ENCODE results near the gene GGTLC1.
A peak's percentile ranks its signal among the peaks of the same experiment; 100 is the strongest.
"Not testable (repeated sequence)": the region's sequence is repeated elsewhere in the genome, so short reads cannot be mapped to it uniquely, and the experiment has no call there.

GGTLC1 gene

DNA sequence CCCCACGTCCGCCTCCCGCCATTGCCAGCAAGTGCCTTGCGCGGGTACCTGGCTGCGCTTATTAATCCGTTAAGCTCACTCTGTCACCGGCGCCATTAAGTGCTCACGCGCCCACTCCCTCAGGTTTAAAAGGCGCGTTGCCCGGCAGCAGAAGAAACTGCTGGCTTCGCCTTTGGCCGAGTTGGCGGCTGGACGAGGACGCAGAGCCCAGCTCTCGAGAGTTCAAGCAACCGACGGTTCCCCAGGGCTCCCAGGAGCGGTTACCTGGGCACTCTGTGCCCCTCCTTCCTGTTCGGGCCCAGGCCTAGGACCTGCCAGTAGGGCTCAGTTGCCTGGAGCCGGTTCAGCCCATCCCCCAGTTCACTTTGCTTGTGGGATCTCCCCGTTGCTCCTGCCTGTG is at the start of gene GGTLC1:
TSS of gene GGTLC1 (minus strand) at position 219 of the 400 bp plus-strand sequence. CDS start 2,168 bp downstream, outside the sequence.
- no peak for DNase-seq

DNA sequence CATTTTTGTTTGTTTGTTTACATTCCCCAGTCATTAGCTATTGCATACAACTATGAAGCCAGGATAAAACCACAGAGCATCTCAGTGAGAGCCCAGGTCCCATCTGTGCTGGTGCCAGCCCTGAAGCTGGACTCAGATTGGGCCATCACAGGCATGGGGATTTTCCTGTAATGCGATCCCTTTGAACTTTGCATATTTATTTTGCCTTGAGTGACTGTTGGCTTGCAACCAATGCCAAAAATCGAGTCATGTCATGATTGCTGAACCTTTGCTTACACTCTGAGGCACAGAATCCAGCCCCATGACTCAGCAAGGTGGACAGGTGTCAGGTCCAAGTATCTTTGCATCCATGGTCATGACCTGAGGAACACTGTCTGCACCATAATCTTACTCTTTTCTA is 46.2 kb upstream of the GGTLC1 start:
- no peak for DNase-seq

DNA sequence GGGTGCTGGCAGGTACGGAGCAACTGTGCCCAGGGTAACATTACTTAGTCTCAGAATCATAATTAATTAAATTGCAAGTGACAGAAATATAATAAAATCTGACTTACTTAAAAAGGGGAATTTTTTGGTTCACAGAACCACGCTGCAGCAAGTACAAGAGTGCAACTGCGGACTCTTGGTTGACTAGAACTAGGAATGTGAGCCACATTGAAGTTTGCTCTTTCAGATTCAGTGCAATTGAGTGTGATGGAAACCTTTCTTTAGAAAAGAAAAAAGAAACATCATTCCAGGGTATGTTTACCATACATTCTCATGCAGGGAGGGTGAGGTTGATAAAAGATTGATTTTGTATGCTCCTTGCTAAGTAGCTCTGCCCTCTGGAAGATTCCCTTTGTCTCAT is 45.0 kb upstream of the GGTLC1 start:
- no peak for DNase-seq

DNA sequence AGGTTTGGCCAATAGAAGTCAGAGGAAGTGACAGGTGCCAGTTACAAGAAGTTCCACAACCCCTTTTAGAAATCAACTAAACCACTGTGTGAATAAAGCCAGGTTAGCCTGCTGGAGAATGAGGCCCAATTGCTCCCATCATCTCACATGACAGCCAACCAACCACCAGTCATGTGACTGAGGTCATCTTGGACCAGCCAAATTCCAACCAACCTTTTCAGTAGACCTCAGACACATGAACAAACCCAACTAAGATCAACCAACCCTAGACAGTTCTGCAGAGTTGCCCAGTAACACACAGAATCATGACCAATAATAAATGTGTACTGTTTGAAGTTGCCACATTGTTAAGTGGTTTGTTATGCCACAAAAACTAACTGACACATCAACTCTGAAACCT is 44.6 kb upstream of the GGTLC1 start:
- DNase-seq: peak; percentile 17

DNA sequence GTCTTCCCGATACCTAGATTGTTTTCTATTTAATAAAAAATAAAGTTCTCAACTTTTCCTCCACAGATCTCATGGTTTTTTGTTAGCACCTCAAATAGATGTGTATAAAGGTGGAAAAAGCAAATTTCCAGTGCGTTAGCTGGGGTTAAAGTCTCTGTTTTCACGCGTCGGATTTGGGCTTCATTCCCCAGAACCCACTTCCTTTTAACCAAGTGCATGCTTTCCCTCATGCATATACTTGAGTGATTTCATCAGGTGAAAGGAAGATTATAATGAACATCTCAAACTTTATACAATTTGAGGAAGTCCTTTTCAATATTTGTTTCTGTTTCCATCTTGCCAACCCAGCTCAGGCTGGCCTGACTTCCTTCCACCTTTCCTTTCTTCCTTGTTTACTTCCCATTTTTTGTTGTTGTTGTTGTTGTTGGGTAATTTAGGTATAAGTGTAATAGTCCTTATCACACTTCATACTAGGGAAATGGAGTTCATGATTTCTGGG is 43.9 kb upstream of the GGTLC1 start:
- no peak for DNase-seq

DNA sequence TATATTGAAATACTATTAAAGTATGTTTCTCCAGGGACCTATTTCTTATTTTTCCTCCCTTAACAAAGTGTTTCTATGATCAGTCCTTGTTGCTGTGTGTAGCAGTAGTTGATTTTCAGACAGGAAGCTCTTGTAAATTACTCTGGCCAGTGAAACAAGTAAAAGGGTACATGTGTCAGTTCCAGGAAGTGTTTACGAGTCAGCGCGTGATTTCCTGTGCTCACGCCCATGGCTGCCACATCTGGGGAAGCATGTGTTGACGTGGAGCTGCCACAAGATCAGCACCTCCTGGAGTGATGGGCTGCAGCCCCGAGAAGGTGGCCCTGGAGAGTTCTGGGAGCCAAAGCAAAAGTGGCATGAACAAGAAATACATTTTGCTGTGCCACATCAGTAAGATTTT is 38.6 kb upstream of the GGTLC1 start:
- peak; percentile 75 for DNase-seq

DNA sequence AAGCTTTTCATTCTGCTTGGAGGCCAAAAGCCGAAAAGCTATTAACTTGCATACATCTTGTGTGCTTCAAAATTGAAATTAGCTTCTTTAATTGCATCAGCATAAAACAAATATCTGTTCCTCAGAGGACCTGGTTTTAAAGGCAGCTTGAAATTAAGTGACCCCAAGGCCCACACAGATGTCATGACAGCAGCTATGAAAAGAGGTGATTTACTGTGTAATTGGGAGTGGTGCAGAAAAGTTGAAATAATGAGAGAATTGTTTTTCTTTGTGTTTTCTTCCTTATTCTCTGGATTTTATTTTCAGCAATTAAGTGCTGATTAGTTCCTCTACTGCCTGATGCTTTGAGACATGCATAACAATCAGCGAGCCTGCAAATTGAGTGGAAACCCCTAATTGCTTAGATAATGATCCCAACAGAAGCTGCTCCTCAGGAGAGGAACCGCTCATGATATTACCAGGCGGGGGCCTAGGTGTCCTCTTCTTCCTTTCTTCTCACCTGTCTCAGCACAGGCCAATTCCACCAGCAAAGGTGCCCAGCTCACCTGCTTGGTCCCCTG is 34.1 kb upstream of the GGTLC1 start:
- DNase-seq: no peak

DNA sequence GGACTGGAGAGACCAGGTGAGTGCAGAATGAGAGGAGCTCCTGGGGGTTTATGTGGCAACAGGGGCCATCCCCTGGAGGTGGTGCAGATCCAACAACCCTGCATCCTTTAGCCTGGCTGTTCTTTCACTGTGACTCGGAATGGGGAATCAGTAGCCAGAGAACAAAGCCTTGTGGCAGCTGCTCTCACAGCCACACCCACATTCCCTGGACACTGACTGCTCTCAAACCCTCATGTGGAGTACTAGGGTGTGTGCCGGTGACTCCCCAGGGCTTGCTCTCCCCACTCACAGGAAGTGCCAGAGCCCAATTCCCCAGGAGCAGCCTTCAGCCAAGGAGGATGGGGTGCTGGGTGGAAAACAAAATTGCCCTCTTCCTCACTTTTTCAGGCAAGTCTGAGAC is 30.2 kb upstream of the GGTLC1 start:
- no peak for DNase-seq

DNA sequence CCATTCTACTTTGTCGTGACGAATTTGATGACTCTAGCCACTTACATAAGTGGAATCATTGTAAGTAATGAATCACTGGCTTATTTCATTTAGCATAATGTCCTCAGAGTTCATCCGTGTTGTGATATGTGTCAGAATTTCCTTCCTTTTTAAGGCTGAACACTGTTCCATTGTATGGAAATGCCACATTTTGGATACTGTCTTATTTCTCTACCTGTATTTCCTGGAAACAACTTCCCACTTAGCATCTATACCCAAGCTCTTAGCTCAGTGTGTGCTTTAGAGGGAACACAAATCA is 28.8 kb upstream of the GGTLC1 start:
- no peak for DNase-seq

DNA sequence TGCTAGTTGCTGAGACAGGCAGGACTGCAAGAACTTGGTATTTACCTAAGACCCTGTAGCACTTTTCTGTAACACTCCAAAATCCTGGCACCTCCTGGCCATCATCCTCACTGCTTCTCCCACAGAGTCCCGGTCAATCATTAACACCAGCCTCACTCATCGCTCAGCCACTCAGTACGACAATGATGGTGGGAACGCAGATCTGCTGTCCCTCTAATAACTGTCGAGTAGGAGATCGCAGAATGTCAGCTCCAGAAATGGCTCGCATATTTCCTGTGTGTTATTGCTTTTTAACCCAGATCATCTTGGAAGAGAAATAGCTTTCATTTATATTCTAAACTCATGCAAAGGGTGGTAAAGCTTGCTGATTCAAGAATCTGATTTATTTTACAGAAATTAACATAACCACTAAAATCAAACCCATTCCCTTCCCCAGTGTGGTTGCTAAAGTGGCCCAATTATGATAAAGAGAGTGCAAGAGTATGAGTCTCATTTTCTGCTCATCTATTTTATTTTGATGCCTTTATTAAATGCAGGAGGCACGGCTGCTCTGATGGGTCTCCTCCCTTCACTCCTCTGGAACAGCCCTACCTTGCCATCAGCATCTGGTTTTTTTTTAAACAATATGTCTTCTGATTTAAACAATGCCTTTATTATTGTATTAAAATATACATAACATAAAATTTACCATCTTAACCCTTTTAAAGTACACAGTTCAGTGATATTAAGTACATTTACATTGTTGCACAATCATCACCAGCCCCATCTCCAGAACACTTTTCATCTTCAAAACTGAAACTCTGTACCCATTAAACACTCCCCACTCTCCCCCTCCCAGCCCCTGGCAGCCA is 28.3 kb upstream of the GGTLC1 start:
- no peak for DNase-seq

DNA sequence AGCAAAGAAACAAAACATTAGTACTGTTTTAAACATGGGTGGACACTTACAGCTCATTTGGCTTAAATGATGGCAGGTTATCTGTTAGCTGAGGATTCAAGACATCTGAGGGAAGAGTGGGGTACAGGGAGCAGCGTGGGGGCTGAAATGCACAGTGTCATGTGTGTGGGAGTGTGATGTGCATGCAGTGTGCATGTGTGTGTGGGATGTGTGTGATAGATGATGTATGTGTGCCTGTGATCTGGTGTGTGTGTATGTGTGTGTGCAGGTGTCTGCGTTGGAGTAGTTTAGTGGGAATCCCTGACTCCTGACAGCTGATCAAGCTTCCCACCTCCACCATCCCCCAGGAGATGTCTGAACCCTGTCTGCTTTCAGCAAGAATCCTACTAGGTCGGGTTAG is 25.4 kb upstream of the GGTLC1 start:
- DNase-seq: no peak

DNA sequence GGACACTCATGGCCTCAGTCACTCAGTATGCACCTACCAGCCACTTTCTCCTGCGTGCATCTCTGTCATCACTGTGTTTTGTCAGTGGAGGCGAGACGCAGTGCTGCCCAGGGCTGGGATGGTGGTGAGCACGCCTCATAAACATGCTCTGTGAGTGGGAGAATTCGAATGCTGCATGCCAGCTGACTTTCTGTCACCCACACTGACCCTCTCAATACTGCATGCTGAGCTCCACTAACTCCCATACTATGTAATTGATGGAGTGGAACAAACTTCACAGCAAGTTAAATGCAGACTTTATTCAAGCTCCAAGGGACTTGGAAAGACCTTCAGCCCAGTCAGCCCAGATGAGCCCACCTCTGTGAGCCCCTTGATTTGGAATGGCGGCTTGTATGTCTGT is 22.7 kb upstream of the GGTLC1 start:
- DNase-seq: no peak

DNA sequence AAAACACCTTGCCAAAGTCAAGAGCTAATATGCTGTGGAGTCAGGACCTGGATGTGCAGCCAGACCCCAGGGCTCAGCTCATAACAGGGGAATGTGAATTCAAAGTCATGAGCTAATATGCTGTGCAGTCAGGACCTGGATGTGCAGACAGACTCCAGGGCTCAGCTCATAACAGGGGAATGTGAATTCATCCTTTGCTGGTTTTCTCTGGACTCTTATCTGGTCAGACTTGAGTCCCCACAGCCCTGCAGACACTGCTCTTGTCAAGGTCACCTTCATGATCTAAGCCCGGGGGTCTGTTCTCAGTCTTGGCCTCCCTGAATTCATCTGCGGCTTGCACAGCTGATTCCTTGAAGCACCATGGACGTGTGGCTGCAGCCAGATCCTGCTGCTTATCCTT is 19.2 kb upstream of the GGTLC1 start:
- no peak for DNase-seq

DNA sequence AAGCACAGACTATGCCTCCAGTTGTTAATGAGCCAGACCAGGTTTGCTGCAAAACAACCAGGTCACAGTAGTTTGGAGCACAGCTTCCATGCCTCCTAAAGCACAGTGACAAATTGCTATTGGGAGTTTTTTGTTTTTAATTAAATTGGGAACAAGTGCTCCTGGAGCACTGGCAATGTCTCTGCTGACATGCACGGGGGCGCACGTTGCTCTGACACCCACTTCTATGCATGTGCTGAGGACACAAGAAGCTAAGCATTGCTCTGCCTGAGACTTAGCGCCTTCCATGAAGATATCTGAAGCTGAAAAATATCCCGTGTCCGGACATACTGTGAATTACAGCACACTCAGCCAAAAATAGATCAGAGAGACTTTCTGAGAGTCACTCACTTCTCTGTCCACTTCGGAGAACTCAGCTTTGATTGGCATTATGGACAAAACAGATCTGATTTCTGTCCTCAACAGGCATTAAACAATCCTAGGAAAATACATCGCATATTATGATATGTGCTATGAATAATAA is 18.6 kb upstream of the GGTLC1 start:
- no peak for DNase-seq

DNA sequence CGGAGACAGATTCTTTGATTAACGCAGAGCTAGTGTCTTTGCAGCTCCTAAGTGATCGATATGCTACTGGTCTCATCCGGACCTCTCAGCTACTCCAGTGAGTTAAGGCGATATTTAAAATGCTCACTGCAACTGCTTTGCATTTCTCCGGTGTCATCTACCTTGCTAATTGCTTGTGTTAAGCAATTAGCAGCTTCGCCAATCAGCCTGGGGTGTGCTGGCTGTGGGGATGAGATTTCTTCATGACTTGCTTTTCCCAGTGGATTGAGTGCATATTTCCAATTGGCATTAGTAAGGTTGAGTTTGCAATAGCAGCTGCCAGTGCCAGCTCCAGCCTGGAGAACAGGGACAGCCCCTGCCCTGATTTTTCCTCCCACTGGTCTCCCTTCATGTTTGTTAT is 18.0 kb upstream of the GGTLC1 start:
- DNase-seq: no peak

DNA sequence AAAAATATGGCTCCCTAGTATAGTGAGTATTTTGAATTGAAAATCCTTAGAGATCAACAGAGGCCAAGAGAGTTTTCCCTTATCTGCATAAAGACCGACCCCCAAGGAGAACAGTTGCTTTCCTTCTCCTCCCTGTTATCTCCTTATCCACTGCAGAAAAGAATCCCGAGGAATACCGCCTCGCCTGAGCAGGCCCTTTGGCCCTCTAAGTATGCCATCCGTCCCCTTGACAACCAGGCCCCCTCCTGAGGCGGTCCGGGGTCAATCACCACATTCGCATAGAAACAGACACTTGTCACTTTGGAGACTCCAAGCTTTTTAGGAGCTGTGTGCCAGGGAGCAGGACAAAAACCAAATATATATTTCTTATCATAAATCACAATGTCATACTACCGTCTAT is 15.9 kb upstream of the GGTLC1 start:
- DNase-seq: no peak

DNA sequence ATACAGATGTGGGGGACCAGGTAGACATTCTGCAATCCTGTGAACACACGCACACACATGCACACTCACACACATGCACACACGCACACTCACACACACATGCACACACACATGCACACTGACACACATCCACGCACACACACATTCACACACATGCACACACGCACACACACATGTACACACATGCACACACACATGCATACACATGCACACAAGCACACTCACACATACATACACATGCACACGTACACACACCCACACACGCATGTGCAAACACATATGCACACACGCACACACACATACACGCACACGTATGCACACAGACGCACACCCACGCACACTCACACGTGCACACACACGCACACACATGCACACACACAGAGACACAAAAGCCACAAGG is 14.3 kb upstream of the GGTLC1 start:
- no peak for DNase-seq

DNA sequence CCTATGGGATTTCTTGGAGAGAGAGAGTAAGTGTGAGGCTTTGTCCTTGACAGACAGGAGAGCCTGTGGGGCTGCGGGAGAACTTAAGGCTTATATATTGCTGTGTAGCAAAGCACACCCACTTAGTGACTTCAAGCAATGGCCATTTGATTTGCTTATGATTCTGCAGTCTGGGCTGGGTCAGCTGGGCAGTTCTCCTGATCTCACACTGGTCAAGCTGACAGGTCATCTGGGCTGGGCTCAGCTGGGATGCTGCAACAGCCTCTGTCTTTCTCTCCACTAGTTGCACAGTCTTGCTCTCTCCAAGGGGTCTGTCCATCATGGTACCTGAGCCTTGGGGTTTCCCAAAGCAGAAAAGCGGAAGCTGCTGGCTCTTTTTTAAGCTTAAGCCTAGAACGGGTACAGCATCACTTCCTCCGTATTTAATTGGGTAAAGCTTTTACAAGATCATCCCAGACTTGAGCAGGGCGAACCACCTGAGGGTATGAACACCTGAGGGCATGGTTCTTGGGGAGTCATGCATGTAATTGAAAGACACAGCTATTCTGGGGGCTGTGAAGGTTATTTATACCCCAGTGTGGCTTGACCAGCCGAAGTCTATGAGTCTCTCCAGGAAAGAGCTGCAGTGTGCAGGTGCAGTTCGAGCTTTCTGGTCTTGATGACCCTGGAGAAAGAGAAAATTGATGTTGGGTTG is 13.3 kb upstream of the GGTLC1 start:
- DNase-seq: no peak

DNA sequence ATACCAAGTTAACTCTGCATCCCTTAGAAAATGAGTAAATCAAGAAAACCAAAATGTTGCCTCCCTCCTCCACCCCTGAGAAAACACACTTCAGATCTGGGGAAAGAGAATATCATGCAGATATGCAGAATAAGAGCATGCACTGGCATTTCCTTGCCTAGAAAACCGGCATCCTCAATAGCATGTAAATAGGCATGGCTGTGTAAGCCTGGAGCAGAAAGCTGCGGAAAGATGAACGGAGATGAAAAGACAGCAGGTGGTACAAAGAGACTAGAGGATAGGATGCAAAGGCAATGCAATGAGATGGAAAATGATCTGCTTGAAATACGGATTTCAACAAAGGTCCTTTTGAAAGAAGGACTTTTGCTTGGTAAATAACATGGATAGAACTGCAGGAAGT is 10.3 kb upstream of the GGTLC1 start:
- DNase-seq: no peak

DNA sequence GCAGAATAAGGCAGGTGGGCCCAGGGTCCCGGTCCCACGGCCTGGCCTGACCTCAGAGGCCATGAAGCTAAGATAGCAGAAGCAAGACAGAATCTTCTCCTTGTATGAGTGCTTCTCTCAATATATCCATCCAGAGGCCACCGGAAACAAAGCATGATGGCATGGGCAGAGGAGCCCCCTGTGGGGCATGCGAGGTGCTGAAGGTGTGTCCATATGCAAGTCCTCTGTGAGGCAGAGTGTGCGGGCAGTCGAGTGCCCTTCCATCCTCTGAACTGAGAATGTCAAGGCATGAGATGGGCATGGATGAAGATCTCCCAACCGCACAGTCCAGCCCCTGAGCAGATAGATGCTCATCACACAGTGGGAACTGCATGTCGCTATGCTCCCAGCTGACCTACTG is 9.8 kb upstream of the GGTLC1 start:
- DNase-seq: no peak

DNA sequence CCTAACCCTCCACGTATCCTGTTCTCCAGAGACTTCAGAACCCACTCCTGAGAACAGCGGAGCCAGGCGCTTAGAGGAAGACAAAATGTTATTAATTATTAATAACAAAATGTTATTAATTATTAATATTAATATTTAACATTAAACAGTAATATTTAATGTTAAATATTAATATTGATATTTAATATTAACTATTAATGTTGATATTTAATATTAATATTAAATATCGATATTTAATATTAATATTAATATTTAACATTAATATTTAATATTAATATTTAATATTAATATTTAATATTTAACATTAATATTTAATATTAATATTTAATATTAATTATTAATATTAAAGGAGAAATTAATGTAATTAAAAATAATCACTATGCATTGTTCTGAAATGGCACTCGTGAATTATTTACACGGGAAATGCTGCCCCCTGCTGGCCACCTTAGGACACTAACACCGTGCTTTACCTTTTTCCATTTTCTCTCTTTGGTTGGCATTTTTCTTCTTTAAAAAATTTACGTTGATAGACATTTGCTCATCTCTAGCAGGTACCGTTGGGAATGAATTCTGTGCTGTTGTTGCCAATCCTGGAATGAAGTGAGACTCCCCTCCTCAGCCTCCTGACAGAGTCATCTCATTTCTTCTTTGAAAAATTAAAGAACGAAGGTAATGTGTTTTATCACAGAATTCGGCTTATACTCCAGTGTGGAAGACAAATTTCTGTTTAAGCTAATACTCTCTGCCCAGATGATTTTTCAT is 7.5 kb upstream of the GGTLC1 start:
- DNase-seq: peak; percentile 35

DNA sequence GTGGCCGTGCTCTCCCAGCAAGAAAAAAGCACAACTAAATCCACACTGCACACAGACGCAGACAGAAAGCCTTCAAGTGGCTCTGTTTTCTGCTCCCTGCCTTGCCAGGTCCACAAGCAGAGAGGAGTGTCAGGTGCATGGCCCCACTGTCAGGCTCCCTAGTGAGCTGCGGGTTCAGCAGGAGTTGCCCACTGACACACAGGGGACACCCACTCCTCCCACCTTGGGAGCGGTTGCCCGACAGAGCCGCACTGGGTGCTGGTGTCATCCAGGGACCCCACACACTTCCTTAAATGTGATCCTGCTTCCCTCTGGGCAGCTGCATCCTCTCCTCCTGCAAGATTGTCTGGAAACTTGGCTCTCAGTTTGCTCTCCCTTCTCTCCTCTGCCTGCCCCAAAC is 6.7 kb upstream of the GGTLC1 start:
- not testable (repeated sequence) for DNase-seq

DNA sequence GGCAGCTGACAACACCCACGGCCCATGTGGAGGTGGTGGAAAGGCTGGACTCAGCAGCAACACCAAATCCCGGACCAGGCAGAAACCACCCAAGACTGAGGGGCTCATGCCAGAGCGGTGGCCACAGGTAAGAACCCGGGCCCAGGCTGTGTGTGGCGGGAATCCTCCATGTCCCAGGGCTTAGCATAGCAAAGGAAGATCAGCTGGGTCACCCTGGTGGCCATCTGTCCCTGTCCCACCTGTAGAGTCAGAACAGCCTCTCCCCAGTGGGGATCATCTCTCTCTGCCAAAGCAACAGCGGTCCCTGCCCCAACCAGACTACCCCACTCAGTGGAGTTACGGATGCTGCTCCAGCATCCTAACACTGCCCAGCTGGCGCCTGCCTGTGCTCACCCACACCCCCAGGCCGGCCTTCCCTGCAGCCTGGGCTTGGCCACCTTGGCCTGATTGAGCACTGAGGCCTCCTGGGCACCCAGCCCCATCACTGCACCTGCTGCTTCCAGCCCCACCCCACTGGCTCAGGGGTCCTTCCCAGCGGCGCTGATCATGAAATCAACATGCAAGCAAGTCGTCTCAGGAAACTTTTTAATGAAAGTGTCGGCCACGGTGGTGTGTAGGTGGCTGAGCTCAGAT is 5.5 kb upstream of the GGTLC1 start:
- not testable (repeated sequence) for DNase-seq
